HEK293 (cell line): ENCODE measurements around the gene FAM210A.

Experiments
- CTCF ChIA-PET: fragments of 350-600 bp; formaldehyde crosslinking; extraction: SDS; loops from one replicate; lab custom pipeline; 2021; ENCODE audit warnings: antibody characterized with exemption; lab: Yijun Ruan, JAX
- POLR2A ChIA-PET: fragments of 300-600 bp; formaldehyde crosslinking; extraction: SDS; loops from one replicate; lab custom pipeline; 2020; ENCODE audit warnings: antibody characterized with exemption, inconsistent platforms; lab: Yijun Ruan, JAX
- H3K27ac ChIP-seq: fragments of 200-500 bp; sonication (Bioruptor generic); 2 replicates; pipeline ENCODE4 v1.5.1; 2014; ENCODE audit warnings: low read depth, low read length, control low read depth, inconsistent platforms; ENCODE audit errors: extremely low read depth
- H3K36me3 ChIP-seq, 2 experiments: fragments of 200-500 bp in 1 of 2; sonication (Bioruptor generic) in 1 of 2; 1 replicate in 1 of 2; 2 replicates in 1 of 2; pipeline ENCODE4 v1.5.1; 2014 to 2017; ENCODE audit warnings: inconsistent platforms in 2 of 2, low read length in 2 of 2; ENCODE audit not compliant: control insufficient read depth in 2 of 2, insufficient read depth in 1 of 2
- H3K4me1 ChIP-seq: fragments of 200-500 bp; sonication (Bioruptor generic); 2 replicates; pipeline ENCODE4 v1.5.1; 2014; ENCODE audit warnings: mild to moderate bottlenecking, low read length, inconsistent platforms; ENCODE audit not compliant: control insufficient read depth, insufficient read depth
- H3K4me3 ChIP-seq: 2 replicates; pipeline ENCODE4 v1.5.1; 2011; ENCODE audit warnings: low read depth, mild to moderate bottlenecking, control low read depth, low read length, moderate library complexity
- H3K9me3 ChIP-seq: fragments of 200-500 bp; sonication (Bioruptor generic); 2 replicates; pipeline ENCODE4 v1.5.1; 2014; ENCODE audit warnings: low read depth, low read length, inconsistent platforms; ENCODE audit not compliant: control insufficient read depth, insufficient read depth
- BCL11B ChIP-seq: fragments of 450-650 bp; formaldehyde crosslinking; IDR thresholded peaks from 2 replicates; pipeline ENCODE4 v1.5.1; 2016; ENCODE audit warnings: low read depth, missing biosample characterization, missing genetic modification characterization
- HOXC10 ChIP-seq: sonication (generic); formaldehyde crosslinking; IDR thresholded peaks from 2 replicates; pipeline ENCODE4 v1.8.1; 2023; ENCODE audit warnings: mild to moderate bottlenecking, missing genetic modification reagents
- HOXD13 ChIP-seq: sonication (generic); formaldehyde crosslinking; IDR thresholded peaks from 2 replicates; pipeline ENCODE4 v1.8.0; 2022; ENCODE audit warnings: missing genetic modification reagents, borderline replicate concordance
- INSM2 ChIP-seq: fragments of 450-650 bp; formaldehyde crosslinking; IDR thresholded peaks from 2 replicates; pipeline ENCODE4 v1.5.1; 2016; ENCODE audit warnings: missing biosample characterization, missing genetic modification characterization
- OSR2 ChIP-seq: fragments of 450-650 bp; formaldehyde crosslinking; IDR thresholded peaks from 2 replicates; pipeline ENCODE4 v1.5.1; 2016; ENCODE audit warnings: missing biosample characterization, missing genetic modification characterization
- PBX3 ChIP-seq: sonication (generic); formaldehyde crosslinking; IDR thresholded peaks from 2 replicates; pipeline ENCODE4 v1.8.1; 2022; ENCODE audit warnings: mild to moderate bottlenecking, moderate library complexity, missing genetic modification reagents
- PRDM1 ChIP-seq: fragments of 450-650 bp; formaldehyde crosslinking; IDR thresholded peaks from 2 replicates; pipeline ENCODE4; 2016; ENCODE audit warnings: missing biosample characterization, missing genetic modification characterization
- ZBTB49 ChIP-seq: fragments of 450-650 bp; formaldehyde crosslinking; IDR thresholded peaks from 2 replicates; pipeline ENCODE4 v1.5.1; 2016; ENCODE audit warnings: missing biosample characterization, missing genetic modification characterization, low read depth
- ZBTB7A ChIP-seq: fragments of 450-650 bp; formaldehyde crosslinking; IDR thresholded peaks from 2 replicates; pipeline ENCODE4 v1.5.1; 2016; ENCODE audit warnings: low read depth, missing biosample characterization, missing genetic modification characterization
- ZBTB8A ChIP-seq: fragments of 450-650 bp; formaldehyde crosslinking; IDR thresholded peaks from 2 replicates; pipeline ENCODE4 v1.5.1; 2016; ENCODE audit warnings: missing biosample characterization, missing genetic modification characterization
- ZNF155 ChIP-seq: fragments of 450-650 bp; formaldehyde crosslinking; IDR thresholded peaks from 2 replicates; pipeline ENCODE4 v1.5.1; 2016; ENCODE audit warnings: missing biosample characterization, missing genetic modification characterization
- ZNF223 ChIP-seq: fragments of 450-650 bp; formaldehyde crosslinking; IDR thresholded peaks from 2 replicates; pipeline ENCODE4 v1.5.1; 2016; ENCODE audit warnings: missing biosample characterization, missing genetic modification characterization
- ZNF239 ChIP-seq: fragments of 450-650 bp; formaldehyde crosslinking; IDR thresholded peaks from 2 replicates; pipeline ENCODE4 v1.5.1; 2016; ENCODE audit warnings: missing biosample characterization, missing genetic modification characterization
- ZNF248 ChIP-seq: fragments of 450-650 bp; formaldehyde crosslinking; IDR thresholded peaks from 2 replicates; pipeline ENCODE4 v1.5.1; 2017; ENCODE audit warnings: missing biosample characterization, missing genetic modification characterization
- ZNF26 ChIP-seq: fragments of 450-650 bp; formaldehyde crosslinking; IDR thresholded peaks from 2 replicates; pipeline ENCODE4 v1.5.1; 2016; ENCODE audit warnings: missing biosample characterization, missing genetic modification characterization
- ZNF449 ChIP-seq: fragments of 450-650 bp; formaldehyde crosslinking; IDR thresholded peaks from 2 replicates; pipeline ENCODE4 v1.5.1; 2017; ENCODE audit warnings: missing biosample characterization, mild to moderate bottlenecking, missing genetic modification characterization, moderate library complexity
- ZNF473 ChIP-seq: fragments of 450-650 bp; formaldehyde crosslinking; IDR thresholded peaks from 2 replicates; pipeline ENCODE4 v1.5.1; 2017; ENCODE audit warnings: missing biosample characterization, missing genetic modification characterization
- ZNF510 ChIP-seq: fragments of 450-650 bp; formaldehyde crosslinking; IDR thresholded peaks from 2 replicates; pipeline ENCODE4 v1.5.1; 2018; ENCODE audit warnings: mild to moderate bottlenecking, missing genetic modification characterization, missing biosample characterization; ENCODE audit not compliant: insufficient replicate concordance
- ZNF585B ChIP-seq: fragments of 450-650 bp; formaldehyde crosslinking; IDR thresholded peaks from 2 replicates; pipeline ENCODE4 v1.5.1; 2016; ENCODE audit warnings: missing biosample characterization, missing genetic modification characterization
- ZNF610 ChIP-seq: fragments of 450-650 bp; formaldehyde crosslinking; IDR thresholded peaks from 2 replicates; pipeline ENCODE4 v1.5.1; 2016; ENCODE audit warnings: missing biosample characterization, missing genetic modification characterization, borderline replicate concordance
- ZNF830 ChIP-seq: fragments of 450-650 bp; IDR thresholded peaks from 2 replicates; pipeline ENCODE4 v1.5.0; 2018; ENCODE audit warnings: missing biosample characterization, missing genetic modification characterization, low read depth, mild to moderate bottlenecking, moderate library complexity
- ZSCAN5A ChIP-seq: fragments of 450-650 bp; formaldehyde crosslinking; IDR thresholded peaks from 2 replicates; pipeline ENCODE4 v1.5.1; 2016; ENCODE audit warnings: missing biosample characterization, missing genetic modification characterization

The FAM210A gene

GRCh38 chr18:13649397-13650390, 76.7 kb downstream of the FAM210A start:
- POLR2A ChIA-PET = no interaction called here
- no peak overlapping the region for H3K27ac ChIP-seq
- TF ChIP-seq INSM2 (tag by site-specific recombination) = no peak
- TF ChIP-seq PBX3 (CRISPR knock-in tag) = no peak
- TF ChIP-seq ZNF26 (tag by site-specific recombination) = no peak
- TF ChIP-seq ZBTB8A (tag by site-specific recombination) = no peak
- TF ChIP-seq ZNF473 (tag by site-specific recombination) = no peak
- no peak for TF ChIP-seq ZBTB49 (tag by site-specific recombination)
- no peak for TF ChIP-seq ZNF239
- TF ChIP-seq ZNF830 = no peak
- TF ChIP-seq ZNF585B (tag by site-specific recombination) = no peak
- TF ChIP-seq ZBTB7A (tag by site-specific recombination) = no peak
- no peak for TF ChIP-seq PRDM1 (tag by site-specific recombination)
- TF ChIP-seq ZNF610 (tag by site-specific recombination) = no peak
- TF ChIP-seq, all 188 proteins: peak for 0
- CTCF ChIA-PET = interaction anchor here (0.6 kb wide), 1 partner anchor 105 kb away, joined by 3 read pairs; no protein-coding TSS in a partner anchor
- Histone ChIP-seq H3K4me1 (no peaks in the 10 kb centered on the region; the same call in 1 of the 2 replicates), H3K4me3 (no peak overlapping the region), H3K9me3 (no peaks in the 10 kb centered on the region), H3K36me3 (no peaks in the 10 kb centered on the region)

- POLR2A ChIA-PET = no interaction called here
- Histone ChIP-seq H3K9me3 (no peaks in the 10 kb centered on the region), H3K4me3 (no peak overlapping the region), H3K36me3 (no peaks in the 10 kb centered on the region), H3K4me1 (no peaks in the 10 kb centered on the region; the same call in 1 of the 2 replicates), H3K27ac (no peak overlapping the region)
- CTCF ChIA-PET = no interaction called here
- no peak for TF ChIP-seq ZNF239
- TF ChIP-seq HOXD13 (CRISPR knock-in tag) = no peak
- no peak for TF ChIP-seq ZNF510
- no peak for TF ChIP-seq ZNF449 (tag by site-specific recombination)
- no peak for TF ChIP-seq OSR2 (tag by site-specific recombination)
- no peak for TF ChIP-seq ZSCAN5A (tag by site-specific recombination)
- TF ChIP-seq ZNF248 (tag by site-specific recombination) = no peak
- TF ChIP-seq ZNF223 (tag by site-specific recombination) = no peak
- no peak for TF ChIP-seq ZNF155 (tag by site-specific recombination)
- TF ChIP-seq BCL11B (tag by site-specific recombination) = no peak
- TF ChIP-seq HOXC10 (CRISPR knock-in tag) = no peak
Observed at GRCh38 chr18:13647761-13648160, 78.6 kb downstream of the FAM210A start.
